HK-2 (cell line): ENCODE data around the gene ANK2.

ENCODE experiments used
- DNase-seq: peaks from one replicate; pipeline ENCODE4 v3.0.0-alpha.2; 2018; ENCODE audit not compliant: unreplicated experiment

ANK2 gene

DNA sequence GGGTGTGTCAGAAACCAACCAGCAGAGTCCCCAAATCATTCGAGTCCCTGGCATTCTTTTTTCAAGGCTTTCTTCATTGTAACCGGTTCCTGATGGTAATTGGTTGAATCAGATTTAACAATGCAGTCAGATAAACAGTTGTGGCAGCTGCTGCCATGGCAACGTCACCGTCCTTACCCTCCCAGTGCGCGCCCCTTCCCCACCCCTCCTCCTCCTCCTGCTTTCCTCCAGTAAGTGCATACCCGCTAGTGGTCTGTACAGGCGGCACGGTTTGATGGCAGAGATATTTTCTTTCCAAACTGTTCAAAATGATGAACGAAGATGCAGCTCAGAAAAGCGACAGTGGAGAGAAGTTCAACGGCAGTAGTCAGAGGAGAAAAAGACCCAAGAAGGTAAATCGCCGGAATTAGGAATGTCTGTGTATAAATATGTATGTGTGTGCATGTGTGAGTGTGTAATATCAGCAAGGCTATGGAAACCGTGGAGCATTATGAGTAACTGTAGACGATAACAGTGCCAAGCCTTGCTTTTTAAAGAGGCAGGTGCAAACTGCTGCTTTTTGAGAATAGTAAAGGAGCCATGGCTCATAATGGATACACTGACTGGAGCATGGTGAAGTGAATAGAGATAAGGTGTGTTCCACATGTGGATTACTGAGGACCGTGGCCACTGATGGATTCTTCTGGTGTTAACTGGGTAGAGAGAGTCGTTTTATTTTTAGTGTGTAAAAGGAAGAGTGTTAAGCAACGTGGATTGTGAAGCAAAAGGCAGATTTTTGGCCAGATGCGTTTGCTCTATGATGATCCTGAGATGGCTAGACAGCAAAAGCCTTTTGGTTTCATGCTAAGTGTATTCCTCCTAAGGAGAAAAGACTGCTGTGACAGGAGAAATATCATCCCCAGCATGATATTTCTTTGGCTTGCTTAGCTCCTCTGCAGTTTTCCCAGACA, at the start of gene ANK2:
ANK2 (plus strand) TSS at position 233 of the 950 bp plus-strand sequence; CDS start at position 309, 76 bp downstream.
- DNase-seq: no peak

DNA sequence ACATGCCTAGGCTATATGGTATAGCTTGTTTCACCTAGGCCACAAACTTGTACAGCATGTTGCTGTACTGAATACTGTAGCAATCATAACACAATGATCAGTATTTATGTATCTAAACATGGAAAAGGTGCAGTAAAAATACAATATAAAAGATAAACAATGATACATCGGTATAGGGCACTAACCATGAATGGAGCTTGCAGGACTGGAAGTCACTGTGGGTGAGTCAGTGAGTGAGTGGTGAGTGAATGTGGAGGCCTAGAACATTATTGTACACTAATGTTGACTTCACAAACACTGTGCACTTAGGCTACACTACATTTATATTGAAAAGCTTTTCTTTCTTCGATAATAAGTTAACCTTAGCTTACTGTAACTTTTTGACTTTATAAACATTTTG, 45.6 kb upstream of the ANK2 start:
- DNase-seq: no peak

DNA sequence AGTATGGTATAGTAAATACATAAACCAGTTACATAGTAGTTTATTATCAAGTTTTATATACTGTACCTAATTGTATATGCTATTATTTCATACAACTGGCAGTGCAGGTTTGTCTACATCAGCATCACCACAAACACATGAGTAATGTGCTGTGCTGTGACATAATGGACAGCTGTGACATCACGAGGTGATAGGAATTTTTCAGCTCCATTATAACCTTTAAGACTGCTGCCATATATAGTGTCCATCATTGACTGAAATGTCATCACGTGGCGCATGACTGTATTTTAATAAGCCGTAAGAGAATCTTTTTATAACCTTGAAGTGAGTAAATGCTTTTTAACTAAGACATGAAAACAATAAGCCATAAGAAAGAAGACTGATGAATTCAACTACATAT, 44.8 kb upstream of the ANK2 start:
- no peak for DNase-seq

DNA sequence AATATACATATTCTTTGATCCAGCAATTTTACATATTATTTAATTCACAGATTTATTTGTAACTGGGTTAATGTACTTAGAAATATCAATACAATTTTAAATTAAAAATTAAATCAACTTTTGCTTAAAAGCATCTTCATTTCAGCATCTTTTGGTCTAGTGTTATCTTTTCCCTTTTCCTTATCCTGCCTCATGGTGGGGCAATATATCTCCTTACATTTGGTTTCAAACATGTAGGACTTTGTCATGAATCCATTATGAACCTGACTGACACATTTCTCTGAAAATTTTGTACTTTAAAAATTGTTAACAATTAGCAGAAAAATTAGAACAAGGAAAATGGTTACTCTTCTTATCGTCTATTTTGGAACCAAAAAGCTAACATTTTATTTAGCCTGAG, 42.8 kb upstream of the ANK2 start:
- DNase-seq: no peak

DNA sequence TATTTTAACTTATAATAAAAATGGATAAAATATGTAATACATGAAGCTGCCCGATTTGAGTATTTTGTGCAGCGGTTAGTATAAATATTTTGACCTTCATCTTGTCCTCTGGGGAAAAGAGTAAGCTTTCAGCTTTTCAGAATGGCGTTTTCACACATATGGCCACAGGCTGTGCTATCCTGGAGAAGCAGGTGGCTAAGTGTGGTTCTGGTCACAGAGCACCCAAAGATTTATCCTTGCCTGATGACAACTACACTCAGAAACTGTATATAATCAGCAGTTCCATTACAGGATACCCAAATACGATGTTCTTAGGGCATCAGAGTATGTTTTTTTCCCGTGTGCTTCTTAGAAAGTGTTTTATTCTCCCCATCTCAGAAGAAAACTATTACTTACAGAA, 42.3 kb upstream of the ANK2 start:
- DNase-seq: no peak

DNA sequence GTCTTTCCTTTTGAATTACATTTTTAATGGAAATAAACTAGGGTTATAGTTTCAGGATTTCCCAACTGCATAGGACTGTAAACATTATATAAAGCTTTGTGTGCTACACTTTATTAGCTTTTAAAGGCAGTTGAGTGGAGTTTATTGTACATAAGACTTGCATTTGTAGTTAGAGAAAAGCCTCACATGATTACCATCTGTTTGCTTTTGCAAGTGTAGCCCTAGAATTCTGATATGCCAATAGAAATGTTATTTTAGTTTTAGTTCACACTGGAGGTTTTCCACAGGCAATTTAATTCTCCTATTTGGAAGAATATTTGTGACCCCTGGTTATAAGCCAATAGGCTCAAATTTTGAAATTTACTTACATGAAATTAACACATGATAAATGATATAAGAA, 41.3 kb upstream of the ANK2 start:
- DNase-seq: no peak

DNA sequence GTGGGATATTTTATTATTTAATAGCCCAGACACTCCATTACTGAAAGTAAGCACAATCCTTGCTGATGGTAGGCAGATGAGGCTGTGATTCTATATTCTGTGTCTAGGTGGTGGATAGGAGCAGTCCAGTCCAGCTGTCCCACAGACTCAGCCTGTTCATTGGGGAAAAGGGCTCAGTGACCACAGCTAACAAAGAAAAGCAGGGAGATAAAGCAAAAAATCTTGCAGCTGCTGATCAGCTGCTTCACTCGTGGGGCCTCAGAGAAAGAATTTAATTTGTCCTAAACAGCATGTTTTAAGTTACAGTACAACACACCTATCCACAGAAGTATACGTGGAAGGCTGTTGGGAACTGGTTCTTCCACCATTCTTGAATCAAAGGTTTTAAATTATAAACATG, 40.7 kb upstream of the ANK2 start:
- no peak for DNase-seq

DNA sequence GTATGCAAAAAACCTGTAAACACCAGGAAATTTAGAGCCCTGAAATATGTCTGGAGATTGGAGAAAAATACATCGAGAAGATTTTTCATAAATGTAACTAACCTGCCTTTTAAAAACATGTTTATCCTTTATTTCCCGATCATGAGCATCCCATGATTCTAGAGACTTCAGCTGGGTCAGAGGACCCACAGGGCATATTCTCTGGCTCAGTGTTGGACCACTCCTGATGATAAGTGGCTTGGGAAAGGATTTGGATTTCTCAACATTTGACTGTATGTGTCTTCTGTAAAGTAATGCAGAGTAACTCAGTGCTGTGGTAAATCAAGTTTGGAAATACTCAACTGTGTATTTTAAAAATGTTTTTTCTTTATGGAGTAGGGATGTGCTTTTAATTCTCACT, 40.0 kb upstream of the ANK2 start:
- DNase-seq: no peak

DNA sequence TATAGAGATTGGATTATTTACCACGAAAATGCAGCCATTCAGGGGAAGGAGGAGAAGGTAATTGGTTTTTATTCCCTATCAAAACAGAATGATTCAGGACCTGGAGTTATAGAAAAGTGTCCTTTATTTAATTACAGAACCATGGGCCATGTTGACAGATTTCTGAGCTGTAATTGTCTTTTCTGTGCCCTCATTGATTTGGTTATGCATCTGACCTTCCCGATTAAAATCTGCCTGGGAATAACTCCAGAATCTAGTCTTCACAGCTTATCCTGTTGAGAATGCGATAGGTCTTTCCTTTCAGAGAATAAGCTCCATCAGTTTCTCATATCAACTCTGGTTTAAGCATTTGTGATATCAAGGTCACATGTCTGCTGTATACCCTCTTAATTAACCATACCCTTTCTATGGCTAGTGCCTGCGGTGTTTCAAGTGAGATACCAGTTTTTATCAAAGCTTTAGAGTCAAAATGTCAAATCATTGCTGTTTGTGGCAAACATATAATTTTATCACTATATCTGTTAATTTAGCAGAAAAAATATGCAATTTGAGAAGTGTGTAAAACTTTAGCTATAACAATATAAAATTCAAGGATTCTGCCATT, 37.2 kb upstream of the ANK2 start:
- DNase-seq: no peak

DNA sequence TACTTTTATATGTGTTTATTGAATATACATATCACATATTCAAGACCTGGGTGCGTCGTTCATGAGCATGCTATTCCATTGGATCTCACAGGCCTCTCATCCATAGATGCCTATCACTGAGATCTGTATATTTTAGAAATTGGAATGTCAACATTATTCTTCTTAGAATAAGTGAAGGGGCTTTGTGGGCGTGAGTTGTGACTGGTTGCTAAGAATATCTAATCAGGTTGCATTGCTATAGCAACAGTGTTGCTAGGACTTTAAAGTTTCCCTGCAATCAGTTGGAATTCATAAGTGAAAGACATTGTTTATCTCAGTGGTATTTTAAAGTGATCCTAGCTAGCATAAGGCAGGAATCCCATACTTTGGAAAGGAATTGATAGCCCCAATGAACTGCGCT, 36.7 kb upstream of the ANK2 start:
- DNase-seq: no peak

DNA sequence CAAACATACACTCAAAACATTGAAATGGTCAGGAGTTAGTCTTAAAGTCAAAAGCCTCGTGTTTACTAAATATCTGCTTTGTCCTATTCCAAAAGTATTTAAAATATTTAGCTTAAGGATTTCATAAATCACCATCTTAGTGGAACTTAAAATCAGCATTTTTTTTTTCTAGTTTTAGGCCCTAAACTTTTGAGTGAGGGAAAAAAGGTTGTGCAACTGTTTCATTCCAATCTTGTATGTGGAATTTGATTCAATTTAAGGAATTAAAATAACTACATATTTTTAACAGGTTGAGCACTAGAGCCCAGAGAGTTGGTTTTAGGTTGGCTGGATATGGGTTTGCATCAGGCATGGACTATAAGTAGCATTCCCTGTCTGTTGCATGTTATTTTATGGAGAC, 35.7 kb upstream of the ANK2 start:
- no peak for DNase-seq

DNA sequence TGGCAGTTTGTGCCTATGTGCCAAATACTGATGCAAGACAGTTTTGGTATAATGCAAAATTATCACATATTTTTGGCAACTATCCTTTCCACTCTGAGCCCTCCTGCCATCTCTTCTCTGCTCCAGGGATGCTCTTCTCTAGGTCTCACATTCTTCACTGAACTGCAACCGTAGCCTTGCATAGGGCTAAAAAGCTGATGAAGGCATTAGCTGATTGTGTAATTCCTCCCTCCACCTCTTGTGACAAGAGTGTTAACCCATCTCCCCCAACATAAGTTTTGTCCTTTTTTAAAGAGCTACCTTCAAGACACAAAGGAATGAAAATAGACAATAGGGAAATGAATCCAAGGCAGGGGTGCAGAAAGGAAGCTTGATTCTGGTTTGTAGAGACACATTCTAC, 33.1 kb upstream of the ANK2 start:
- DNase-seq: no peak

DNA sequence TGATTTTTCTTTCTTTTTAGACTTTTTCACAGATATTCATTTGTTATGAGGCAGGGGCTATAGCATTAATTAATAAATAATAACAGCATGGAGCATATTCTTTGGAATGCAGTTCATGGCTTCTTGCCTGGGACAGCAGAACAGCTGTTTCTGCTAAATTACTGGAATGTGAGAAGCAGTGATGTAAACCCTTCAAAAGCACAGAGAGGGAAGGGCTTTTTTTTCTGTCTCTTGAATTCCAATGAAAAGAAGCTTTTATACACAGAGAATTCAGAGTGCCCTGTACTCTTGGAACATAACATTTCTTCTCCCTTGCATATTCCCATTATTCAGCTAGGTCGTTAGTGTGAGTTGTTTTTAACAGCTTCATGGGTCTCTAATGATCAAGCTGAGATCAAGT, 28.5 kb upstream of the ANK2 start:
- DNase-seq: no peak

DNA sequence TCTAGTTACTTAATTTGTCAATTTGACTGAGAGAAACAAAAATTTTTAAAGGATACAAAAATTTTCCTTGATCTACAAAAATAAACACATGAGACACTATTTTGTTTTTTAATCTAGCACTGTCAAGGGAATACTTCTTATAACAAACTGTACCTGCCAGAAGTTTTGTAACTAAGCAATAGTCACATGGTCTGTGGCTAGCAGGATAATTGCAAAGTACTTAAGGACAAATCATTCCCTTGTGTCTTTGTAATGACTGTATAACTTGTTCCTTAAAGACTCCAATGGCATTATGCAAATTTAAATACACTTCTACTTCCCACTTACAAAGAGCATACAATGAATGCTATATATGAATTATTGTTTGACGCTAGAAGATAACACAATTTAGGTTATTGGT, 25.1 kb upstream of the ANK2 start:
- DNase-seq: no peak

DNA sequence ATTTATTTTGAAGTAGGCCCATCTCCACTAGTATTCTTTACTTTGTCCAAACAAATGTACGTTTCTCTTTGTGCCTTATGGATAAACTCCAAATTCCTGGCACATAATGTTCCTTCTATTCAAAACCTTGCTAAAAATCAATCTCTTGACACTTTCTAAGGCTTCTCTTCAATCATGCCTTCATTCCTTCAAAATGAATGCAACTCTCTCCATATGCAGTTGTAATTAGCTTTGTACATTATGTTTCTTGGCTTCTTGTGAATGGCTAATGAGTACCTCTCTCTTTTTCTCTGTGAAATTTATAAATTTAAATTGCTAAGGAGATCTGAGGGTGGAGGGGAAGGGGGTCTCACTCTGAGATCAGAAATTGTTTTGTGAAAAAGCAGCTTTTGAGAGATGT, 24.0 kb upstream of the ANK2 start:
- no peak for DNase-seq

DNA sequence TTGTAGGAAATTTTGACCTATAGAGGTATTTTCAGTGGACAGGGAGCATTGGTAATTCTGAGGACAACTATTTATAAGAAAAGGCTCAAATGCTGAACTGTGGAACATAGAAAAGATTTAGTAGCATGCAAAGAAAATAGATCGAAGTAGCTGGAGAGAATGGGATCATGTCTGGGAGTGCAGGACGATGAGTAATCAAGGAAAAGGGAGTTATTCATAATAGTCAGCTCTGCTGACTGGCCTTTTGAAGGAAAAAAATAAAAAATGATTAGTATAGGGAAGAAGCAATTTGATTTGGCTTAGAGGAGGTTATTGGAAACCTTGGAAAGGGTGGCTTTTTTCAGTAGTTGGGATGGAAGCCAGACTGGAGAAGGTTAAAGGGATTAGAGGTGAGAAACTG, 22.9 kb upstream of the ANK2 start:
- DNase-seq: no peak

DNA sequence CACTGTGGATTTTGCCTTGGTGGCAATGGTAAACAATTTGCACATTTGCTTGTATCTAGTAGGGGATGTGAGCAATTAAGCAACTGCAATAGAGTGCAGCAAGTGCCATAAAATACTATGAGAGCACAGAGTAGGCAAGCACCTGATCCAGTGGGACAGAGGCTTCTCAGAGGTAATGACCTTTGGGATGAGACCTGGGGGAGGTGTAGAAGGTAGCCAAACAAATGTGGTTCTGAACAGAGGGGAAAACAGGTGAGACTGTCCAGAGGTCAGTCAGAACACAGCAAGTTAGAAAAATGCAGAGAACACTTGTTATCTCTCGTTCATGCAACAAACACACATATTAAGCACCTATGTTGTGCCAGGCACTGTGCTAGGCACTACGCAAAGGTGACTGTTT, 21.4 kb upstream of the ANK2 start:
- DNase-seq: no peak

DNA sequence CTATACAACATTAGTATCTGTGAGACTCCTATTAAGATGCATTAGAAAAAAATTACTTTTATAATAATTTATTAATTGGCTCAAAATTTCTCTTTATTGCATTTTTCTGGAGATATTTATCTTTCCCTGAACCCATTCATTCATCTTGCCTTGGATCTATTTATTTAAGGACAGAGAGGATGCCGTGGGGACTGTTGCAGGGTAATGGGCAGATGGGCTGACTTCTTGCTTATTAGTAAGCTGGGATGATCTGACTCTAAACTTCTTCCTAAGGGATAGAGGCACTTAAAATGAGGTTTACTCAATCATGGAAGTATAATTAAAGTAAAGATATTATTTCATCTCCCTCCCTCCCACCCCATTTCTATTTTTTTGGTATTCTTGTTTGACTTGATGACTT, 18.2 kb upstream of the ANK2 start:
- DNase-seq: no peak

DNA sequence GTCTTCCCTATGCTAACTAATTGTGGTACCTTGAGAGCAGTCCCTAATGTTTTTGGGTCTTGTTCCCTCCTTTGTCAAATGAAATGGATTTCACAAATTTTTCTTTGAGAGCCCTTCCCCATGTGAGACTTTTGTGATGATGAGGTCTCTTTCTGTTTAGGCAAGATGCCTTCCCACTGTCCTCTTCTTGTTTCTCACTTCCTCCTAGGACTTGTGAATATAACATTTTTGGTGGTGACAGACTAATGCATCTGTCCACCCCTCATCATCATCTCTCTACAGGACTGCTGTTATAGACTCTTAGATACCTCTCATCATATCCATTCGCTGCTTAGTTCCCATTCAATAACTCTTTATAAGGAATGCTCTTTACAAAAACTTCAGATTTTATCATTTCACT, 8.7 kb upstream of the ANK2 start:
- no peak for DNase-seq

DNA sequence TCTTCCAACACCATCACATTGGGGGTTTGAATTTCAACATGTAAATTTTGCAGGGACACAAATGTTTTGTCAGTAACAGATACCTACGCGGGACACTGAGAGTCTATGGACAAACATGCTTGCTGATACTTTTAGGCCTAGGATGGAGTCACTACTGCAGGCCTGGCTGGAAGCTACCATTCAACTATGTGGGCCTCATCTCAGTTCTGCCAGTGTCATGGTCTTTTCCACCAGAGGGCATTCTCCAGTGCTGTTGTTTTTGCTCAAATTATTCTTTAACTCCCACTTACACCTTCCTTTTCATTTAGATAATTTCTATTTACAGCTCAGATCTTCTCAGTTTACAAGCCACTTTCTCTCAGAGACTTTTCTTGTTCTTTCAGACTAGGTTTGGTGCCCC, 7.0 kb upstream of the ANK2 start:
- DNase-seq: no peak

DNA sequence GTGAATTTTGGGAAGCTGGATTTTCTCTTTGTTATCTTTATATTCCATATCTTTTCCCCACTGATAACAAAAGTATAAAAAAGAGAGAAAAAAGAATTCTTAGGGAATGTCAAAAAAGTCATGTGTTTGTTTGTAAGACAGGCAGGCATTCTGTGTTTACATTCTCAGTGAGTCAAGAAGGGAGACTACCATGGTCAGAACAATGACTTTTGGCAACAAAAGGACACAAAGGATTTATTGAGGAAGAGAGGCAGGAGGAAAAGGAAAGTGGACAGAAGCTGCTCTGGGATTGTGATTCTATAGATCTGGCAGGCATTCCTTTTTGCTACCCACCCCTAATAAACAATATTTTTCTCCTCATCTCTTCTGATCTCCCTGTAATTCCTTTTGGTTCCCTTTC, 5.9 kb upstream of the ANK2 start:
- DNase-seq: no peak

DNA sequence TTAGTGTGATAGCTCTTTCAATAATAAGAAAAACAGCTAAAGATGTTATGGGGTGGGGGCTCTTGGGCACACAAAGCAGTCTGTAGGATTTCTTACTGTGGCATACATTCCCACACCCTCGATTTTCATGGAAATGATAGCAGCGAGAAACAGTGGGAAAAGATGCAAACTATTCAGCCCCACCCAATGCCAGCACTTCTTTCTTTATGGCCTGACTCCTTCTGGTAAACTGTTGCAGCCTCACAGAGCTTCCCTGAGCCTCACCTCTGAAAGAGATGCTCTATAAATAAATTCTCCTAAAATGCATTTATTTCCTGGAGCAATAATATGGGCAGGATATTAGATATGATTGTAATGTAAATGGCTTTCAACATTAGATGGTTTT, 910 bp downstream of the ANK2 start:
- DNase-seq: no peak

DNA sequence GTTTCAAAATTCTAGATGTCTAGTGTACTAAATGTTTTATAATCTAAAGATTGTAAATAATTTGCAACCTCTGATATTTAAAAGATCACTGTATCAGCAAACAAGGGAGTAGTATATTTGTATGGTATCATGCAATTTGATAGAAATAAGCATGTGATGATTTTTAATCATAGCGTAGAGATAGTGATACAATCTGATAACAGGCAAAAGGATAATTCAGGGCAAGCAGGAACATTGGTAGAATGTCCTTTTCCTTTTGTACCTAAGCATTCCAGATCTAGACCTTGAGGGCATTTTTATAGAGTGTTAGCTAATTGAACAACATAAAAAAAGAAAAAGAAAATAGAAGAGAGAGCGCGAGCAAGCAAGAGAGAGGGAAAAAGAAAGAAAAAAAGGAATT, 1.4 kb downstream of the ANK2 start:
- DNase-seq: no peak

DNA sequence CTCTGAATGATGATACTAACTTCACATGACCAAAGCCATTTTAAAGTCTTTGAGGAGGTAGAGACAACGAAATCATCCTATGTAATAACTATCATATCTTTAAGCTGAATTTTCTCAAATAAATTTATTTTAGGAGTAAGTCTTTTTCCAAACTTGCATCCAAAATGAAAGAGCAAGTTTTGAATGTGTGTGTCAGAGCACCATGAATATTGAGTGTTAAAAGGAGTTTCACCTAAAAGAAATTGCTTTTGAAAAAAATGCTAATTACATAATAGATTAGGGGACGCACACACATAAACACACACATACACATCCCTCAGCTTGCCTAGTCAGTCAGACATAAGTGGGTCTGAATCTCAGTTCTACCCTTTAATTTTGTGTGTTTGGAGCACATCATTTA, 1.9 kb downstream of the ANK2 start:
- DNase-seq: no peak
